ENCODE data around the gene METTL15. TPM values are rescaled to one million over a fixed set of nuclear protein-coding genes. Genes with fewer than 3 reads are reported as not detected.

METTL15 gene
- total and polyA plus RNA-seq, 2 experiments from 2014 or later = 9.3 to 23.2 TPM

DNA sequence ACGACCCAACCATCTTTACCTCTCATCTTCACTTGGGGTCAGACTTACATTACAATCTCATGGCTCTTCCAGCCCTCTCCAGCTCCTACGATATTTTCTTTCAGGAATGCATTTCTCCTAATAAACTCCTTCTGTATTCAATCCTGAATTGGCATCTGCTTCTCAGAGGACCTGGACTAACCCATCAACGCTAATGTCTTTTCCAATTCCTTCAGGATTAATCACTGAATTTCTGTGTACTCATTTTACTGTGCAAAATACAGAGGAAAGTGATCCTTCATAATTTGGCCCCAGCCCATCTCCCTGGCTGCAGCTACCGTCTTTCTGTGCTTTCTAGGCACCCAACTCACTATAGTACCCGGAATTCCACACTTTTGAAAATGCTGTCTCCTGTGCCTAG is 239.2 kb downstream of the METTL15 start:
- Histone ChIP-seq H2AFZ (no peak overlapping the region), H3K79me2 (no peaks in the 10 kb centered on the region), H3K27ac (no peak overlapping the region), H4K20me1 (ENCODE audit: insufficient read depth, poor library complexity, severe bottlenecking) (no peaks in the 10 kb centered on the region), H3K4me2 (no peak overlapping the region), H3K4me1 (ENCODE audit: insufficient read depth) (peaks cover 5% of the 10 kb centered on the region), H3K27me3 (no peaks in the 10 kb centered on the region), H3K9me3 (ENCODE audit: low read depth) (no peaks in the 10 kb centered on the region), H3K36me3 (replicated peaks; ENCODE audit: insufficient read depth, low read depth) (no peaks in the 10 kb centered on the region), H3K4me3 (no peak overlapping the region), H3K9me2 (replicated peaks; ENCODE audit: insufficient read depth) (no peaks in the 10 kb centered on the region)
- DNase-seq (ENCODE audit: low spot score) = no peak
- WGBS (ENCODE audit: low lambda C conversion rate, missing lambda C conversion rate) = 89% methylated on average over 5 of the region's 5 CpGs
- no peak for TF ChIP-seq EZH2phosphoT487 (IDR thresholded peaks at IDR 0.05; ENCODE audit: low read depth, severe bottlenecking, unreplicated experiment)
- no peak for TF ChIP-seq CTCF (IDR thresholded peaks at IDR 0.05; ENCODE audit: poor library complexity)
- no peak for TF ChIP-seq EZH2 (IDR thresholded peaks at IDR 0.05; ENCODE audit: borderline replicate concordance)

DNA sequence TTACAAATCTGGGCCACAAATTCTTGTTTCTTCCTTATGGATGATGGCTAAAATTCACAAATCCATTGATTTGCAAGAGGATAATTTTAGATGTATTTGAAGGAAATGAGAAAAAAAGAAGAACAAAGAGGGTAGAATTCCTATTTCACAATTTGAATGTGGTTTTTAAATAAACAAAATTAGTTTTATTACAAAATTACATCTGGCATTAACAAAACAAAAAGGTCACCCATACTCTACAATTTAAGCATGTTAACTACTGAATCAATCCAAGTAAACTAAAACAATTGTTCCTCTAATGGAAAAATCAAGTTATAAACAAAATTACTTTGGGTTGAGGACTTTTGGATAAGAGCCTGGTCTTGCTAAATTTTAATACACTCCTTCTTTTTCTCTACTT is 242.0 kb downstream of the METTL15 start:
- H4K20me1 ChIP-seq (ENCODE audit: insufficient read depth, poor library complexity, severe bottlenecking) = no peaks in the 10 kb centered on the region
- H3K36me3 ChIP-seq (replicated peaks; ENCODE audit: insufficient read depth, low read depth) = no peaks in the 10 kb centered on the region
- no peaks in the 10 kb centered on the region for H3K4me1 ChIP-seq (ENCODE audit: insufficient read depth)
- H3K4me3 ChIP-seq = no peak overlapping the region
- H3K4me2 ChIP-seq = no peak overlapping the region
- H2AFZ ChIP-seq = no peak overlapping the region
- H3K9me2 ChIP-seq (replicated peaks; ENCODE audit: insufficient read depth) = no peaks in the 10 kb centered on the region
- H3K79me2 ChIP-seq = no peaks in the 10 kb centered on the region
- DNase-seq (ENCODE audit: low spot score) = no peak
- no peaks in the 10 kb centered on the region for H3K27me3 ChIP-seq
- TF ChIP-seq CTCF (IDR thresholded peaks at IDR 0.05; ENCODE audit: poor library complexity) (no peak), EZH2phosphoT487 (IDR thresholded peaks at IDR 0.05; ENCODE audit: low read depth, severe bottlenecking, unreplicated experiment) (no peak), EZH2 (IDR thresholded peaks at IDR 0.05; ENCODE audit: borderline replicate concordance) (no peak)
- no peak overlapping the region for H3K27ac ChIP-seq
- no peaks in the 10 kb centered on the region for H3K9me3 ChIP-seq (ENCODE audit: low read depth)

DNA sequence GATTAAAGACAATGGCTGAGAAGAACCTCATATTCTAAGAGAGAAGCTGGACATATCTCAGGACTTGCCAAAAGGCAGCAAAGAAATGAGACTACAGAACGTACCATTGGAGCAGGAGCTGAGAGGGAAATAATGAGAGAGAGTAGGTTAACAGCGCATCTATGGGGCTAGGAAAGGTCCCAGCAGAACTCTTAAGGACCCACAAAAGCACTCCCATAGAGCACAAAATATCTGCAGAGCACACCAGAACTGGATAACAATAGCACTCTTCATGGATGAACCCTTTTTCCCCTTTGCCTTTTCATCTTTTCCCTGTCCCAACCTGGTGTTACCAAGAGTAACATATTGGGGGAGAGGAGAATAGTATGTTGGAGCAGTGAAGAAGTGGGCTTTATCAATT is 245.8 kb downstream of the METTL15 start:
- no peak for DNase-seq (ENCODE audit: low spot score)
- H3K4me1 ChIP-seq (ENCODE audit: insufficient read depth) = no peaks in the 10 kb centered on the region
- WGBS (ENCODE audit: low lambda C conversion rate, missing lambda C conversion rate) = 100% methylated on average over 2 of the region's 2 CpGs
- H3K9me3 ChIP-seq (ENCODE audit: low read depth) = no peaks in the 10 kb centered on the region
- H3K36me3 ChIP-seq (replicated peaks; ENCODE audit: insufficient read depth, low read depth) = no peaks in the 10 kb centered on the region
- H4K20me1 ChIP-seq (ENCODE audit: insufficient read depth, poor library complexity, severe bottlenecking) = no peaks in the 10 kb centered on the region
- H3K4me2 ChIP-seq = no peak overlapping the region
- TF ChIP-seq EZH2phosphoT487 (IDR thresholded peaks at IDR 0.05; ENCODE audit: low read depth, severe bottlenecking, unreplicated experiment) (no peak), EZH2 (IDR thresholded peaks at IDR 0.05; ENCODE audit: borderline replicate concordance) (no peak), CTCF (IDR thresholded peaks at IDR 0.05; ENCODE audit: poor library complexity) (no peak)
- no peaks in the 10 kb centered on the region for H3K9me2 ChIP-seq (replicated peaks; ENCODE audit: insufficient read depth)
- no peak overlapping the region for H3K27ac ChIP-seq
- H3K27me3 ChIP-seq = no peaks in the 10 kb centered on the region
- H2AFZ ChIP-seq = no peak overlapping the region
- no peak overlapping the region for H3K4me3 ChIP-seq
- no peaks in the 10 kb centered on the region for H3K79me2 ChIP-seq

Measured in hepatocyte (in vitro differentiated cells).